Ectodermal cell (in vitro differentiated cells): ENCODE measurements around the gene SLCO3A1.

Experiments
- H3K27ac ChIP-seq: 2 replicates; pipeline ENCODE4 v1.7.0; 2013; ENCODE audit warnings: mild to moderate bottlenecking, low read depth, low read length; ENCODE audit not compliant: insufficient read depth, poor library complexity, severe bottlenecking
- H3K27me3 ChIP-seq: 2 replicates; pipeline ENCODE4 v1.7.0; 2013; ENCODE audit warnings: mild to moderate bottlenecking, low read length; ENCODE audit not compliant: insufficient read depth, control insufficient read depth, poor library complexity, severe bottlenecking
- H3K36me3 ChIP-seq: one replicate; pipeline ENCODE4 v1.7.0; 2013; ENCODE audit warnings: low read length; ENCODE audit not compliant: control insufficient read depth, insufficient read depth
- H3K4me1 ChIP-seq: one replicate; pipeline ENCODE4 v1.7.0; 2013; ENCODE audit warnings: low read length; ENCODE audit not compliant: control insufficient read depth, insufficient read depth
- H3K4me3 ChIP-seq: 2 replicates; pipeline ENCODE4 v1.7.0; 2013; ENCODE audit warnings: low read depth, low read length, control low read depth; ENCODE audit not compliant: insufficient read depth
- H3K9me3 ChIP-seq: 2 replicates; pipeline ENCODE4 v1.7.0; 2013; ENCODE audit warnings: mild to moderate bottlenecking, low read length, moderate library complexity; ENCODE audit not compliant: control insufficient read depth
- WGBS, 2 experiments: methylation state at CpG; one replicate each; pipeline ENCODE4 v1.1.7; 2013; ENCODE audit warnings: missing lambda C conversion rate in 2 of 2; 5-methylcytosine and 5-hydroxymethylcytosine counted together

Gene SLCO3A1

DNA sequence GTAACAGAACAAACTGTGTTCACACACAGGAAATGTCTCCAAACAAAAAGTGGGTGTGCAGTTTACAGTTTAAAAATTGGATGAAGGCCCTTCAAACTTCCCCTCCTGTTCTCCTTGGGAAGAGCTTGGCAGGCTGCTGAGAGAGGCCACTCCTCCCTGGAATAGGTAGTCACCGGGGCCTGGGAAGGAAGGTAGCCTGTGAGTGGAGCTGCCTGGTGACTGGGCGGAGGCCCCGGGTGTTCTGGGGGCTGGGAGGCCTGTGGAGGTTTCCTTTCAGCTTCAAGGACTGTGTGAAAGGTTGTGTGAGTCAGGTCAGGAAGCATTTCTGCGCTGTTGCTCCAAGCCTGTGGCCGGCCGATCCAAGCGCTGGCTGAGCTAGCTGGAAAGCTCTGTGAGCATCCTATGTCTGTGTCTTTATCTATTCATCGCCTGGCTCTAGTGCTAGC, 14.1 kb downstream of the SLCO3A1 start:
- whole genome bisulfite sequencing, 2 experiments, result 64 to 79% methylated on average over 8 of the region's 8 CpGs
- H3K36me3 ChIP-seq, result no peaks in the 10 kb centered on the region
- peaks cover 4% of the 10 kb centered on the region for H3K4me1 ChIP-seq
- no peaks in the 10 kb centered on the region for H3K9me3 ChIP-seq
- no peak overlapping the region for H3K4me3 ChIP-seq
- H3K27ac ChIP-seq, result no peak overlapping the region
- no peaks in the 10 kb centered on the region for H3K27me3 ChIP-seq

DNA sequence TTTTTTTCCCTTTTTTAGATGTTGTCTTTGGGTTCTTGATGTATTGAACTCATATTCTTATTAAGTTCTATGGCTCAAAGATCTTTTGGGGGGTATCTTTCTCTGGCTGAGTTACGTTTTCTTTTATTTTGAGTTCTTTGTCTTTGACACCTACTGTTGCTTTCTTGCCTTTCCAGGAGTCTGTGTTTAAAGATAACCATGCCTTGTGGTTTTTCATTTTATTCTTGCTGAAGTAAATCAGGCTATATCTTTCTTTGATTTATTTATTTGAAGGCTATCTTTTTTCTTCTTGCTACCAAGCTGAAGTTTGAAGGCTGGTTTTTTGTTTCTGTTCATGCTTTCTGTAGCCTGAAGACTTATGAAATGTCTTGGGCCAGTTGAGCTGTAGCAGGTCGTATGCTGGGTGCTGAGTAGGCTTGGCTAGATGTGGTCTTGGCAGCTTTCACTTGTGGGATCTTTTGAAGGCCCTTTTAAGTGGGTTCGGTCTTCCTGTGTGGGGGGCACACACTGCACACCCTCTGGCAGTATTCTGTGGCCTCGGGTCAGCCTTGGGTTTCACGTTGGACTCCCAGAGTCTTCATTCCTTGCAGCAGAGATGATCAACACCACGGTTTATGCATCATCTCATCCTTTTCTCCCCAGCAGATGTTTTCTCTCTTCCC, 17.5 kb downstream of the SLCO3A1 start:
- Histone ChIP-seq H3K4me1 (no peaks in the 10 kb centered on the region), H3K27me3 (no peaks in the 10 kb centered on the region), H3K9me3 (no peaks in the 10 kb centered on the region), H3K4me3 (no peak overlapping the region), H3K27ac (no peak overlapping the region), H3K36me3 (no peaks in the 10 kb centered on the region)
- 92 to 97% methylated on average over 5 to 6 of the region's 6 CpGs for WGBS, 2 experiments

DNA sequence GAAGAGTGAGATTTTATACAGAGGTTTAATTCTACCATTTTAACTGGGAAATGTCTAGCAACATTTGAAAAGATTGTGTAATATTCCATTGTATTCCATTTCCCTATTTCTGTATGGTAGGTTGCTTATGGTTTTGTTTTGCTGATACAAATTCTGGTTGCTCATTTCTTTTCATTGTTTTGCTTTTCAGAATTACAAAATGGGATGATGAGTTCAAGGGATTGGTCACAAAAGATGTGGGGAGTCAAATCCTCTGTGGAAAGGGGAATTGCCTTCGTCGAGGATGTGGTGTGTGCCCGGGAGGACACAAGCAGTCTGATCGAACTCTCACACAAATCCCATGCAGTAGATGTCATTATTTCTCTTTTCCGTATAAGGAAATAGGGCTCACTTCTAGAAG, 18.3 kb downstream of the SLCO3A1 start:
- Histone ChIP-seq H3K9me3 (no peaks in the 10 kb centered on the region), H3K36me3 (no peaks in the 10 kb centered on the region), H3K27ac (no peak overlapping the region), H3K4me1 (no peaks in the 10 kb centered on the region), H3K4me3 (no peak overlapping the region), H3K27me3 (no peaks in the 10 kb centered on the region)
- 95 to 97% methylated on average over 5 of the region's 5 CpGs for WGBS, 2 experiments

DNA sequence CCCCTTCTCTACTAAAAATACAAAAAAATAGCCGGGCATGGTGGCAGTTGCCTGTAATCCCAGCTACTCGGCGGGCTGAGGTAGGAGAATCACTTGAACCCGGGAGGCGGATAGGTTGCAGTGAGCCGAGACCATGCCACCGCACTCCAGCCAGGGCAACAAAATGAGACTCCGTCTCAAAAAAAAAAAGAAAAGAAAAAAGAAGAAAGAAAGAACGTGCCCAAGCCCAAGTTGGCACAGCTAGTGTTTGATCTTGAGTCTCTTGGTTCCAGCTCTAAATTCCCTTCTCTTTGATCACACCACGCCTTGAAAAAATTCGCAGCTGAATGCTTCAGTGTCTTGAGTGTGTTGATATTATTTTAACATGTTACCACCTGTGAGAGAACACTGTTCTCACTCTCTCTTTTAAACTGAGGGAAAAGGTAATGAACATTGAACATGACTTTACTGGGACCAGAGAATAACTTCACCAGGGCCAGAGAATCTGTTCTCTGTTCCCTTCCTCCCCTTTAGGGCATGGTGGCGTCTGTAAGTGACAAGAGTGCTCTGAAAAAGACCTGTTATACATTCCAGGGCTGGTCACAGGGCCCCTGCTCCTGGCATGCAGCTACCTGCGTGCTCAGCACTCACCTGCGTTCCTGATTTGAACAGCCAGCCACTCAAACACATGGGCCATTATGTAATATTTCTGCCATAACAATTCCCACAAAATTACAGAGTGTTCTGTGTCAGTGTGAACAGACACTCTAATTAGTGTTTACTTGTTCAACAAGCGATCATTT, 19.0 kb downstream of the SLCO3A1 start:
- H3K4me1 ChIP-seq, result no peaks in the 10 kb centered on the region
- no peak overlapping the region for H3K27ac ChIP-seq
- 93 to 94% methylated on average over 14 to 15 of the region's 15 CpGs for WGBS, 2 experiments

DNA sequence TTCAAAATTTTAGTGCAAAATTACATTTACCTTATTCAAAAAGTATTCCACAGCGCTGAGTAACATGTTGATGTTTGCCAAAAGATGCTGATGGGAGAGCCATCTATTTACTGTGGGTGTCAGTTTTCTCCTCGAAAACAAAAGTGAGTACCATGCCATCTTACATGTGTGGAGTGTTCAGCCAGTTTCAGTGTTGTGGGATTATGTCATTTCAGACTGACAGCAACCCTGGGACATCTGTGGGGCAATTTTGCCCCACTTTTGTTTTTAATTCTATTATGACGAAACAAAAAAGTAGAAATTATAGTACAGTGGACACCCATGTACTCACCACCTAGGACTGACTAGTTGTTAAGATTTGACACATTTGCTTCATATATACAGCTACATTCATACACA, 19.6 kb downstream of the SLCO3A1 start:
- H3K4me3 ChIP-seq, result no peak overlapping the region
- H3K27ac ChIP-seq, result no peak overlapping the region
- WGBS, 2 experiments, result 62 to 98% methylated on average over 2 to 3 of the region's 3 CpGs
- H3K27me3 ChIP-seq, result no peaks in the 10 kb centered on the region
- no peaks in the 10 kb centered on the region for H3K4me1 ChIP-seq
- H3K36me3 ChIP-seq, result no peaks in the 10 kb centered on the region
- no peaks in the 10 kb centered on the region for H3K9me3 ChIP-seq

More for the DNA sequence above, 19.0 kb downstream of the SLCO3A1 start:
- Histone ChIP-seq H3K9me3 (no peaks in the 10 kb centered on the region), H3K36me3 (no peaks in the 10 kb centered on the region), H3K4me3 (no peak overlapping the region), H3K27me3 (no peaks in the 10 kb centered on the region)

DNA sequence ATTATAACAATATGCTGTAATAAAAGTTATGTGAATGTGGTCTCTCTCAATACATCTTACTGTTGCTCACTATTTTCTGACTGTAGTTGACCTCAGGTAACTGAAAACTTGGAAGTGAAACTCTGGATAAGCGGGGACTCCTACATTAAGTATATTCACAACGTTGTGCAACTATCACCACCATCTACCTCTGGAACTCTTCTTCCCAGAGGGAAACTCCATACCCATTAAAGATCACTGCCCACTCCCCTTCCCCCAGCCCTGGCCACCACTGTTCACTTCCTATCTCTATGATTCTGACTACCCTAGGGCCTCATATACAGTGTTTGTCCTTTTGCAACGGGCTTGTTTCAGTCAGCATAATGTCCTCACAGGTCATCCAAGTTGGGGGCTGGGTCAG, 20.7 kb downstream of the SLCO3A1 start:
- WGBS, 2 experiments, result 87 to 95% methylated on average over 3 of the region's 3 CpGs
- Histone ChIP-seq H3K4me1 (no peaks in the 10 kb centered on the region), H3K27me3 (no peaks in the 10 kb centered on the region), H3K4me3 (no peak overlapping the region), H3K36me3 (no peaks in the 10 kb centered on the region), H3K27ac (no peak overlapping the region), H3K9me3 (no peaks in the 10 kb centered on the region)

DNA sequence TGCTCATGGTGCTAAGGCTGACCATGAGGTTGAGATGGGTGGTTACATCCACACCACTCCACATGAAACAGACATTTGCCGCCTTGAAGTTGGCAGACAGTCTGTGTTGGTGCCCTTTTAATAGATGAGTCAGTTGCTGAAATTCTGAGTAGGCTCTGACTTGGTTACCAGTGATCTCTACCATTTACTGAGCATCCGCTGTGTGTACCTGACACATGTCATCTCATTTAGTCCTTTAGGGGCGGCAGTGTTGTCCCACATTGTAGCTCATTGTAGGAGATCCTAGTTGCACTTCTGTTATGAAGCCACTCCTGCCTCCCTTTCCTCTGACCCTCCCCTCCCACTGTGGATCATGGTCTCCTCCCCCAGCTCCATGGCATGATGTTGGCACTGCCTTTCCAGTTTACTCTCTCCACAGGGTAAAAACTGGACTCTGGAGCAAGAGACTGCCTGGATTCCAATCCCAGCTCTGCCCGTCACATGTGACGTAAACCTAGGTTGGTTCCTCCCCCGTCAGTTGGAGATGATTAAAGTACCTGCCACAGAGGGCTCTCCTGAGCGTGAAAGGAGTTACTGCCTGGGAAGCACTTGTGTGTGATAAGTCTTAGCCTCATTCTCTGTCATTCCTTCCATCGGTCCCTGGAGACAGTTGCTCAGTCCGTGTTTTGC, 21.6 kb downstream of the SLCO3A1 start:
- Histone ChIP-seq H3K9me3 (no peaks in the 10 kb centered on the region), H3K4me3 (no peak overlapping the region), H3K27ac (no peak overlapping the region), H3K4me1 (no peaks in the 10 kb centered on the region), H3K36me3 (no peaks in the 10 kb centered on the region), H3K27me3 (no peaks in the 10 kb centered on the region)
- 91 to 92% methylated on average over 9 of the region's 9 CpGs for WGBS, 2 experiments

DNA sequence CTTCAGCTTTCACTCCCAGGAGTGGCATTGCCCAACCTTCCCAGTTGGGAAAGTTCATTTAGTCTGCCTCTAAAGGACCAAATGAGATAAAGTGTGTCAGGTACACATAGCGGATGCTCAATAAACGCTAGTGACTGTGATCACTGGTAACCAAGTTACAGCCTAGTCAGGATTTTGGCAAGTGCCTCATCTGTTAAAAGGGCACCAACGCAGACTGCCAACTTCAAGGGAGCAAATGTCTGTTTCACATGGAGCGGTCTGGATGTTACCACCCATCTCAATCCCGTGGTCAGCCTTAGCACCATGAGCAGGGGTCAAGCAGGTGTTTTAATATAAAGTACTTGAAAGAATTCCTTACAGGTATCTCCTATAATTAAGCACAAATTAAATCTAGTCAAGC, 22.7 kb downstream of the SLCO3A1 start:
- H3K4me3 ChIP-seq, result no peak overlapping the region
- H3K36me3 ChIP-seq, result no peaks in the 10 kb centered on the region
- H3K27ac ChIP-seq, result no peak overlapping the region
- H3K27me3 ChIP-seq, result no peaks in the 10 kb centered on the region
- H3K9me3 ChIP-seq, result no peaks in the 10 kb centered on the region
- WGBS, 2 experiments, result 96 to 98% methylated on average over 5 of the region's 5 CpGs
- peaks cover 4% of the 10 kb centered on the region for H3K4me1 ChIP-seq

DNA sequence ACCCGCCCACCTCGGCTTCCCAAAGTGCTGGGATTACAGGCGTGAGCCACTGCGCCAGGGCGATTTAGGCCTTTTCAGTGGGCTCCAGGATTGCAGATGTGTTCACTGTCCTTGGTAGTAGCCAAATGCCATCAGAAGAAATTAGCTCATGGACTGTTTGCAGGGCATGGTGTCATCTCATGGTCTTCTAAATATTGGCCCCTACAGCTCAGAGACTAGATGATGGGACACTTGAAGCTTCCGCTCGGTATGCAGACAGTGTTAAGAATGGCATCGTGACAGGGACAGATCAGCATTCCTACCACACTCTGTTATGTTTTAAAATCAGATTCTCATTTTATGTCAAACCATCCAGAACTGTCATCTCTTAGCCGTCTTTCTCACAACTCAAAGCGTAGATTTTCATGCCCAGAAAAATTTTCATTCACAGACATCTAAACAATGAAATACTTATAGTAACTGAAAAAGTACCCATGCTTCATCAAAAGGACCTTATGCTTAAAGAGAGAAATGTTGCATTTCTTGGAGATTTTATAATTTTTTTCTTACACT, 24.9 kb downstream of the SLCO3A1 start:
- Histone ChIP-seq H3K4me3 (no peak overlapping the region), H3K9me3 (no peaks in the 10 kb centered on the region), H3K36me3 (no peaks in the 10 kb centered on the region), H3K27ac (no peak overlapping the region), H3K27me3 (no peaks in the 10 kb centered on the region), H3K4me1 (peaks cover 9% of the 10 kb centered on the region)
- WGBS, 2 experiments, result 93 to 95% methylated on average over 10 of the region's 10 CpGs

DNA sequence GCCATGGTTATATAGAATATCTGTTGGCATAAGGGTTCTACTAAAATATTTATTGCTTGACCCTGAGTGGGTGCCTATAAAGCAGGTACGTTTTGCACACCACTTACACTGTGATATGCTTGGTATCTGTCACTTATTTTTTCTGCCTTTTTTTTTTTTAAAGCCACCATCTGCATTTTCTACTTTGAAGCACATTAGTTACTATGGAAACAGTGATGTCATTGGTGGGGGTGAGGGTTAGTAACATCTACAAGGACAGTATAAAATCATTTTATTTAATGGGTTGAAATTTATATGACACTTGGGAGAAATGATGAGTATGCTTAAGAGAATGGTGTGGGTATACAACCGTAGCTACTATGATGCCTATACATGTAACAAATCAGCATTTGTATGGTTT, 25.6 kb downstream of the SLCO3A1 start:
- Histone ChIP-seq H3K27ac (no peak overlapping the region), H3K4me3 (no peak overlapping the region), H3K27me3 (no peaks in the 10 kb centered on the region), H3K36me3 (no peaks in the 10 kb centered on the region), H3K4me1 (peaks cover 9% of the 10 kb centered on the region), H3K9me3 (no peaks in the 10 kb centered on the region)
- WGBS, 2 experiments, result 78 to 90% methylated on average over 1 to 2 of the region's 2 CpGs
